Fibroblast of lung (primary cell): Measurements from ENCODE around the gene ENTREP3. TPM values are rescaled to one million over a fixed set of nuclear protein-coding genes. Genes with fewer than 3 reads are reported as not detected.

ENCODE experiments used
- DNase-seq, 2 donors: peaks; one replicate each; pipeline versions ENCODE4 v3.0.0 to v3.0.0-alpha.2; 2010; ENCODE audit warnings: low read depth in 2 of 2
- H2AFZ ChIP-seq: 2 replicates; pipeline ENCODE4 v1.5.1; 2012; ENCODE audit warnings: low read length, control low read depth, inconsistent platforms
- H3K27ac ChIP-seq: 2 replicates; pipeline ENCODE4 v1.5.1; 2011; ENCODE audit warnings: low read length, control low read depth; ENCODE audit not compliant: insufficient read depth
- H3K27me3 ChIP-seq: 2 replicates; pipeline ENCODE4 v1.5.1; 2011; ENCODE audit warnings: mild to moderate bottlenecking, low read length; ENCODE audit not compliant: control insufficient read depth, insufficient read depth
- H3K36me3 ChIP-seq: 2 replicates; pipeline ENCODE4 v1.5.1; 2011; ENCODE audit warnings: low read length; ENCODE audit not compliant: control insufficient read depth, insufficient read depth
- H3K4me1 ChIP-seq: 2 replicates; pipeline ENCODE4 v1.5.1; 2011; ENCODE audit warnings: low read length; ENCODE audit not compliant: control insufficient read depth, insufficient read depth; ENCODE audit errors: extremely low read depth
- H3K4me2 ChIP-seq: 2 replicates; pipeline ENCODE4 v1.5.1; 2011; ENCODE audit warnings: low read length, control low read depth; ENCODE audit not compliant: insufficient read depth; ENCODE audit errors: extremely low read depth
- H3K4me3 ChIP-seq, 4 experiments: fragments of 200-600 bp in 1 of 4; sonication (generic) in 1 of 4; replicated peaks in 1 of 4; 2 replicates each; pipeline ENCODE4 v1.5.1; 2011 to 2016; ENCODE audit warnings: low read length in 4 of 4, low read depth in 3 of 4, mild to moderate bottlenecking in 3 of 4, control low read depth in 2 of 4, inconsistent platforms in 1 of 4, mixed read lengths in 1 of 4; ENCODE audit not compliant: insufficient read depth in 1 of 4; ENCODE audit errors: control extremely low read depth in 1 of 4
- H3K79me2 ChIP-seq: 2 replicates; pipeline ENCODE4 v1.5.1; 2012; ENCODE audit warnings: mild to moderate bottlenecking, low read length, inconsistent platforms; ENCODE audit not compliant: control insufficient read depth, insufficient read depth
- H3K9ac ChIP-seq: 2 replicates; pipeline ENCODE4 v1.5.1; 2011; ENCODE audit warnings: mild to moderate bottlenecking, low read length, control low read depth; ENCODE audit not compliant: insufficient read depth
- H3K9me3 ChIP-seq: 2 replicates; pipeline ENCODE4 v1.5.1; 2012; ENCODE audit warnings: low read depth, low read length; ENCODE audit not compliant: control insufficient read depth, insufficient read depth
- H4K20me1 ChIP-seq: 2 replicates; pipeline ENCODE4 v1.5.1; 2011; ENCODE audit warnings: low read length; ENCODE audit not compliant: control insufficient read depth, insufficient read depth; ENCODE audit errors: extremely low read depth
- CTCF ChIP-seq, 2 donors: IDR thresholded peaks in 1 of 2; conservative IDR thresholded peaks in 1 of 2; 1 replicate in 1 of 2; 2 replicates in 1 of 2; pipeline ENCODE4 v1.5.1; 2011 to 2012; ENCODE audit warnings: low read length in 2 of 2, control low read depth in 1 of 2, inconsistent platforms in 1 of 2, low read depth in 1 of 2, mild to moderate bottlenecking in 1 of 2
- EZH2 ChIP-seq: IDR thresholded peaks from 2 replicates; pipeline ENCODE4 v1.5.1; 2012; ENCODE audit warnings: low read length, control low read depth, mild to moderate bottlenecking; ENCODE audit errors: missing control alignments
- polyA plus RNA-seq, 2 donors: library from polyadenylated mRNA; depleted of rRNA in 1 of 2; stranded (reverse) in 1 of 2; unstranded in 1 of 2; fragments of >200 nt; gene quantifications; 2 replicates each; pipeline ENCODE4 v1.2.1, GENCODE V29; 2011 to 2012; ENCODE audit warnings: missing spikeins in 1 of 2
- total RNA-seq: library from RNA; depleted of rRNA; stranded (reverse); fragments of >200 nt; gene quantifications from 2 replicates; pipeline ENCODE4 v1.2.1, GENCODE V29; 2014

The ENTREP3 gene
- total and polyA plus RNA-seq, 2 donors (not counting 1 experiment from before 2014, with no cell fraction given): 8.5 to 12.9 TPM

GRCh38 chr1:155261852-155262673, 6.8 kb upstream of the ENTREP3 start, which contains the start of gene SCAMP3:
SCAMP3 (minus strand) TSS chr1:155262360; CDS start chr1:155262151, 209 bp downstream.
- Histone ChIP-seq H3K27ac (peak within 1 kb of the TSS; percentile 68), H3K79me2 (peaks cover 18% of the 10 kb centered on the region)

GRCh38 chr1:155261493-155261851, 6.2 kb upstream of the ENTREP3 start:
- Histone ChIP-seq H3K27me3 (no peaks in the 10 kb centered on the region), H3K9ac (peak overlapping the region; percentile 69), H3K4me1 (peaks cover 2% of the 10 kb centered on the region), H3K4me2 (peak overlapping the region; percentile 94), H3K9me3 (no peaks in the 10 kb centered on the region), H3K4me3 (peak overlapping the region; percentile 73 to 92 (median 74)), H3K36me3 (peaks cover 18% of the 10 kb centered on the region), H3K27ac (peak overlapping the region; percentile 68), H3K79me2 (peaks cover 18% of the 10 kb centered on the region), H4K20me1 (no peaks in the 10 kb centered on the region), H2AFZ (no peak overlapping the region)
- no peak for TF ChIP-seq EZH2
- TF ChIP-seq CTCF (conservative IDR thresholded peaks at IDR 0.05 in 1 of 2, IDR thresholded peaks at IDR 0.05 in 1 of 2; ENCODE audit: low read depth in 1 of 2, low read length in 2 of 2): no peak
- DNase-seq: no peak

More at GRCh38 chr1:155261852-155262673, 6.8 kb upstream of the ENTREP3 start, which contains the start of gene SCAMP3:
- Histone ChIP-seq H4K20me1 (no peaks in the 10 kb centered on the region), H3K4me2 (peak within 1 kb of the TSS; percentile 94), H2AFZ (peak within 1 kb of the TSS; percentile 44), H3K27me3 (no peaks in the 10 kb centered on the region), H3K9me3 (no peaks in the 10 kb centered on the region), H3K36me3 (peaks cover 18% of the 10 kb centered on the region), H3K4me3 (peak within 1 kb of the TSS; percentile 73 to 92 (median 74)), H3K9ac (peak within 1 kb of the TSS; percentile 69), H3K4me1 (peaks cover 2% of the 10 kb centered on the region)
- DNase-seq: peak; percentile 99
- TF ChIP-seq EZH2 (no peak), CTCF (conservative IDR thresholded peaks at IDR 0.05 in 1 of 2, IDR thresholded peaks at IDR 0.05 in 1 of 2; ENCODE audit: low read depth in 1 of 2, low read length in 2 of 2) (no peak)

- Histone ChIP-seq H3K9me3 (no peaks in the 10 kb centered on the region), H3K9ac (no peak overlapping the region), H4K20me1 (no peaks in the 10 kb centered on the region), H3K27me3 (no peaks in the 10 kb centered on the region), H3K4me3 (no peak overlapping the region), H3K79me2 (peaks cover 18% of the 10 kb centered on the region), H3K4me2 (no peak overlapping the region), H3K4me1 (peaks cover 5% of the 10 kb centered on the region), H2AFZ (no peak overlapping the region), H3K36me3 (peaks cover 18% of the 10 kb centered on the region), H3K27ac (no peak overlapping the region)
- TF ChIP-seq CTCF (conservative IDR thresholded peaks at IDR 0.05 in 1 of 2, IDR thresholded peaks at IDR 0.05 in 1 of 2; ENCODE audit: low read depth in 1 of 2, low read length in 2 of 2): no peak
- TF ChIP-seq EZH2: no peak
- no peak for DNase-seq
Measured at GRCh38 chr1:155260276-155260675, 5.0 kb upstream of the ENTREP3 start.
